Activated gamma-delta T cell treated with anti-CD3 and anti-CD28 coated beads, Interleukin-2, amount 50 U/mL, for 16 hours (primary cell): ENCODE data around the gene KCNG2.

Source experiments
- DNase-seq: peaks from one replicate; pipeline ENCODE4 v3.0.0-alpha.2; 2020; ENCODE audit warnings: low read depth

The KCNG2 gene

DNA sequence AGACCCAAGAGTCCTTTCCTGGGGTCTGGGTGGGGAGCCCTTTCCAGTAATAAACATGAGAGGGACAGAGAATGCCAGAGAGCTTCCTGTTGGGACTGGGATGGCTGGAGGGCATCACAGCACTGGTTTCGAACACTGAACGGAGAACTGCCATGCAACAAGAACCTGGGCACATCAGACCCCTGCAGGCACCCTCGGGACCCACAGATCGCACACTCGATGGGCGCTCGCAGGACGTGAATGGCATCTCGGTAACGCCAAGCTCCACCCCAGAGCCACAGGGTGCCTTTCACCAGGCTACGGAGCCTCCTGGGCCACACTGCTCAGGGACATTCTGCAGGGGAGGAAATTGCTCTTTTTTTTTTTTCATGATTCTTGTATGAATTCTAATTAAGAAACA is 128.6 kb downstream of the KCNG2 start:
- DNase-seq = no peak

DNA sequence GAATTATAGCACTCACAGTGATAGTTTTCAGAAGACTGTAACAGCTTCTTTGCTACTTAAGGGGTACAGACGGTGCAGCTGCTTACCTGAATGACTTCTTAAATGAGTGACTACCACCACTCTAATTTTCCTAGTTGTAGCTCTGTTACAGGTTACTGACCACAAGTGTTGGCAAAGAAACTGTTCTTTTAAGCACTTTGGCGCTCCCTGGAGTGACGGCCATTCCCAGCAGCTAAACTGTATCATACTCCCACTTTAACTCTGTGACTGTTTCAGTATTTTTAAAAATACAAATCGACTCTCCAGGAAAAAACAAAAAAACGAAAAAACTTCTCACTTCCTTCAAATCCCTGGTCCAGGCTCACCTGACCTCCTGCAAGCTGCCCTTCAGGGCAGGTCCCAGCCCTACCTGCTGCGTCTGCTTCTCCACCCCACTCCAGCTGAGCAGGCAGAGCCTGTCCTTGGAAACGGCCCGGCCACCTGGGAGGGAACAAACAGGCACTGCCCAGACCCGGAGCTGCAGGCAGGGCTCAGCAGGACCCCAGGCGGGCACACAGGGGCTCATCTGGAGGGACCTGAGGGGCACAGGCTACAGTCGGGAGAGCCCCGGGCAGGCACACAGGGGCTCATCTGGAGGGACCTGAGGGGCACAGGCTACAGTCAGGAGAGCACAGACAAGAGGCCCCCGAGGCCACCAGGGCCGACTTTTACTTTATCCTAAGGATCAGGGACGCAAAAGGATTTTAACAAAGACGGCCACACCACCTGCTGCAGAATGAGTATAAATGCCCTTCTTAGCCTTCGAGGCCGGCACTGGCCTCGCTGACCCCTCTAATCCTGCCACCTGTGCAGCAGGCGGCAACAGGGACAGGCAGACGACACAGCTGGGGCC is 129.2 kb downstream of the KCNG2 start:
- no peak for DNase-seq

DNA sequence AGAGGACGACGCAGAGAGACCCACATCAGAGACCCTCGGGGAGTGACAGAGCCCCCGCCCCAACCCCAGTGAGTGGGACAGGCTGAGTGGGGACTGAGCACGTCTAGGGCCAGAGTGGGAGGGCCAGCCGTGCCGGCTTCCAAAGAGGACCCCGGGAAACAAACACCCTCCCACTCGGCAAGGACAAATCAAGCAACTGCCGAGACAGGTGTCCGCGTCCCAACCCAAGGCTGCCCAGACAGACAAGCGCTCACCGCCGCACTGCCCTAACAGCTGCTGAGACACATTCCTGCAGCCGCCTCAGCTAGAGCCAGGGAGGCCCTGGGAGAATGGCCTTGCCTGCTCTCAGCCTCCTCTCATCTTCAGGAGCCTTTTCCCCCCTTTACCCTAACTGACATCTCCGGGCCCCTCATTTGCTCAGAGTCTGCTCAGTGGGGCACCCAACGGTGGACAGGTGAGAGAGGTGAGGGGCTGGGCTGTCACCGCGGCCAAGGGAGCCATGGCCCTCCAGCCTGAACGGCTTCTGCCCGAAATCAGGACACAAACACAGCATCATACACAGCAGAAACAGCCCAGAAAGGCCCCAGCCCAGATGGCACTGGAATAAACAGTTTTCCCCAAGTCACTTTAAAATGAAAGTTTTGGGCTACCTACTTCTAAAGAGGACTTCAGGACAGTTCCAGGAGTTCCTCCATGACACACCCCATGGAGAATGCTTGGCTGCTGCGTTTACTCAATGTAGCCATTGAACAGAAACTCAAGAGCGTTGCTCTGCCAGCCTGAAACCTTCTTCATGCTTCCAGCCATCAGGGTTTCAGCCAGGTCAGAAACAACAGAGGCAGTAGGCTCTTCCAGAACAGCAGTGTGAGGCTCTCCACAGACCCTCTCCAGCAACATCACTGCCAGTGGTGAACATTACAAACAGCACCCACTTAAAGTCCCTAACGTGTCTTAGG is 130.1 kb downstream of the KCNG2 start:
- no peak for DNase-seq

DNA sequence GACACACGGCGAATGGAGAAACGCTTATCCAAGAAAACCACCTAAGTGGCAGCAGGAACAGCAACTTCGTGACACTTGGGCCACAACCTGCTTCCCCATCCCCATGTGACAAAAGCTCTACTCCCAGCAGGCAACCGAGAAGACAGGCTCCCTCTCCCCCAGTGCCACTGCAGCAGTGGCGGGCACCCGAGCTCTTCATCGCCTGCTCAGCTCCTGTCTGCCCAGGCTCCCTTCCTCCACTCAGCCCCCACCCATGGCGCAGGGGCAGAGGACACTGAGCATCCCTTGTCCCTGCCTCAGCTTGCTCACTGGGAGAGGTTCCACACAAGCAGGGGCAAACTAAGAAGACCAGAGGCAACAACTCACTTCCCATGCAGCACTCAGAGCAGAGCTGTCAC is 130.8 kb downstream of the KCNG2 start:
- DNase-seq = no peak

DNA sequence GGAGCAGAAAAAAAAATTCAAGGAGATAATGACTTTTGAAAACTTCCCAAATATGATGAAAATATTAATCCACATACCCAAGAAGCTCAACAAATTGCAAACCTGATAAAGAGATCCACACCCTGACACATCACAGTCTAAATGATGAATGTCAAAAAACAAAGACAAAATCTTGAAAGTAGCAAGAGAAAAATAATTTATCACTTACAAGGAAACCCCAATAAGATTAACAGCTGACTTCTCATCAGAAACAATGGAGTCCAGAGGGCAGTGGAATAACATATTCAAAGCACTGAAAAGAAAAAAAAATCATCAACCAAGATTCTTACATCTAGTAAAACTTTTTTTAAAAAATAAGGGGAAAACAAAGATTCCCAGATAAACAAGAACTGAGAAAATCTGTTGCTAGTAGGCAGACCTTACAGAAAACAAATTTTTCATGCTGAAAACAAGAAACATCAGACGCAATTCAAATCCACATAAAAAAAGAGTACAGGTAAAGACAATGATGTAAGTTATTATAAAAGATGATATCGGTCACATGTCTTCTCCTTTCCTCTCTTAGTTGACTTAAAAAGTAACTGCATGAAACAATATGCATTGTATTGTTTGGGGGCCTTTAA is 132.4 kb downstream of the KCNG2 start:
- no peak for DNase-seq

DNA sequence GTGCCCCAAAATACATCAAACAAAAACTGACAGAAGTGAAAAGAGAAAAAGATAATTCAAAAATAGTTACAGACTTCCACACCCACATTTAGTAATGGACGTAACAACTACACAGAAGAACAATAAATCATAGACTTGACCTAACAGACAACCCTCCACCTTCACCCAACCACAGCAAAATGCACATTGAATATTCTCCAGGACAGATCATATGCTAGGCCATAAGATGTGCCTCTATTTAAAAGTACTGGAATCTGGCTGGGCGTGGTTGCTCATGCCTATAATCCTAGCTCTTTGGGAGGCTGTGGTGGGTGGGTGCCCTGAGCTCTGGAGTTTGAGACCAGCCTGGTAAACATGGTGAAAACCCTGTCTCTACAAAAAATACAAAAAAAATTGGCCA is 133.7 kb downstream of the KCNG2 start:
- no peak for DNase-seq

DNA sequence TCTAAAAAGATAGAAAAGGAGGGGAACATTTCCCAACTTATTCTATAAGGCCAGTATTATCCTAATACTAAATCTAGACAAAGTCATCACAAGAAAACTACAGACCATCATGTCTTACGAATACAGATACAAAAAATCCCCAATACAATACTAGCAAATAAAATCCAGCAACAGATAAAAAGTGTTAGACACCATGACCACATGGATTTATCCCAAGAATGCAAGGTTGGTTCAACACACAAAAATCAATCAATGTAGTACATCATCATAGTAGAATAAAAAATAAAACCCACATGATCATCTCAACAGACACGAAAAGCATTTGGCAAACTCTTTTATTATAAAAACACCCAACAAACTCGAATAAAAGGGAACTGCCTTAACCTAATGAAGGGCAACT is 135.2 kb downstream of the KCNG2 start:
- DNase-seq = no peak

DNA sequence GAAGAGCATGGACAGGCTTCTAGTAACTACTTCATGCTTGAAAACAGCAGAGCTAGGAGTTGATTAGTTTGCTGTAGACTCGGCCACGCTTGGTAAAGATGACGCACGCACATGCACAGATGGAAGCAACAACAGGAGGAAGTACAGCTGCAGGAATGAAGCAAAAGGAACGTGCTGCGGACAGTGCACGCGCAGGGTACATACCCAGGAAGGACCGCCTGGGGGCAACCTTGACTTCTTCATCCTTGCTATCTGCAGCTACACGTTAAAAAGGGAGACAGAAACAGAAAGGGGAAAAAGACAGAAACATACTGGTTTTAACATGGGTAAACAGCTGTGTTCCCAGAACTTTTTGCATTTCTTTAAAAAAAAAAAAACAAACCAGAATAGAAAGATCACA is 136.0 kb downstream of the KCNG2 start:
- DNase-seq = no peak

DNA sequence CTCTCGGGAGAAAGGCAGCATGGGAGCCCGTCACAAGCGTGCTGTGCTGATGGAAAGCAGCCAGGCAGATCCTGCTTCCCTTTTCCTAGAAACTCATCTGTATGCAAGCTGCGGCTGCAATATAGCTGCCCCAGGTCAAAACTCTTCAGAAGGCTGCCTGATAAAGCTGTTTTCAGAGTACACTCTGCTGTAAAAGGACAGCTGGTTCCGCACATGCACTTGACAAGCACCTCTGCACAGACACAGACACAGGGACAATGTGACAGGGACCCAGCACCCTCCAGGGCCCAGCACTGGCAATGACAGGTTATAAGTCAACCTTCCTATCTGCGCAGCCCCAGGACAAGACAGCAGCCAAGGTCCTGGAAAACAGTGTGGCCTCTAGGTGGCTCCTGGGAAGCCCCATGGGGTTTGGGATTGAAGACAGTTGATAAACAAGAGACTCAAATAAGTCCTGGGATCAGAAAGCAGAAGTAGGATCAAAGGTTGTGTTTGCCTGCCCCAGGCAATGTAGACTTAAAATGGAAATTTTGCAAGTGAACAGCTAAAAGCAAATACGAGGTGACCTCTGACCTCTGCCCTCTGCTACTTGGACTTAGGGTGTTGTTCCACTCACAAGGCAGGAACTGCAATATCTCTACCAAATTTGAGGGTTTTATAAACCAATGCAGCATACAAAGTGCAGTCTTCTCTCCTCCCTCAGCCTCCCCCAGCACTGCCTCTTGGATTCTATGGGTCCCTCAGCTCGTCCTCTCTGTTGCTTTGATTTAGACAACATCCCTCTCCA is 136.8 kb downstream of the KCNG2 start:
- no peak for DNase-seq

DNA sequence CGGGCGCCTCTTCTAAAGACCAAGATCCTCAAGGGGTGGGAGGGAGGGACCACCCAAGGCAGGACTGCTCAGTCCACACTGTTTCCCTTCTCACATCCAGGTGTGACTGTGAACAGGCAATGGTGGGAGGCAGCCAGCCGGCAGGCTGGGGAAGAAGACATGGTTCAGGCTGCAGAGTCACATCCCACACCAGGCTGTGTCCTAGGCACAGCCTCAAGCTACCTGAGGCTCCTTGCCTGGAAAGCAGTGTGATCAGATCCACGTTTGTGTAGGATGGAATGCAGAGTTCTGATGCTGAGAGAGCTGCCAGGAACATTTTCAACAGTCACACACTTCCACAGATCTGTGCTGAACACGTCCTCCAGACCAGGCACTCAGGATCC is 137.4 kb downstream of the KCNG2 start:
- no peak for DNase-seq

DNA sequence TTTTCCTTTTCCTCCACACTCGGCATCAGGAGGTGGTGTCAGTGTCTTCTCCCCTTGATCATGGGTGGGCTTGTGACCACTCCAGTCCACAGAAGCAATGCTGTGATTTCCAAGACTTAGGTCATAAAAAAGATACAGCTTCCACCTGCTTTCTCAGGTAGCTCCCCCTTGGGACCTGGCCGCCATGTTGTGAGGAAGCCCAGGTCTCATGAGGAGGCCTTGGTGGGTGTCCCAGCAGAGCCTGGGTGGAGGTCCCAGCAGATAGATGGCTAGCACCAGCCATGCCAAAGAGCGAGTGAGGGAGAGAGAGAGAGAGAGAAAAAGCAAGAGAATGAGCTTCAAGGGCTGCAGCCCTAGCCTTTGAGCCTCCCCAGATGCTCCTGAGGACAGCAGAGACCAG is 137.8 kb downstream of the KCNG2 start:
- no peak for DNase-seq

DNA sequence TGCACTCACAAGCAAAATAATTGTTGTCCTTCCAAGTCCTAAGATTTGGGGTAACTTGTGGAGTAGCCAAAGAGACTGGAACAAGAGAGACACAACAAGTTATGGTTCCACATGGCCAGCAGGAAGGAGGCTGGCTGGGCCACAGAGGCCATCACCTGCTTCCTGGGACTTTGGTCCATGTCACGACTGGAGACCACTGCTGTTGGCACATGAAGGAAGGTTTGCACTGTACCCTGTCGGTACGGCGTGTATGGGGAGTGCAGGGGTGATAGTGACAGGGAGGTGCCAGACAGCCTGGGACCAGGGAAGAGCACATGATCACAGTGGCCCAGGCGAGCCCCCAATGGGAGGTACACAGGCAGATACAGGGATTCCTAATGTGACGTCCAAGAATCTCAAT is 138.2 kb downstream of the KCNG2 start:
- DNase-seq = no peak

DNA sequence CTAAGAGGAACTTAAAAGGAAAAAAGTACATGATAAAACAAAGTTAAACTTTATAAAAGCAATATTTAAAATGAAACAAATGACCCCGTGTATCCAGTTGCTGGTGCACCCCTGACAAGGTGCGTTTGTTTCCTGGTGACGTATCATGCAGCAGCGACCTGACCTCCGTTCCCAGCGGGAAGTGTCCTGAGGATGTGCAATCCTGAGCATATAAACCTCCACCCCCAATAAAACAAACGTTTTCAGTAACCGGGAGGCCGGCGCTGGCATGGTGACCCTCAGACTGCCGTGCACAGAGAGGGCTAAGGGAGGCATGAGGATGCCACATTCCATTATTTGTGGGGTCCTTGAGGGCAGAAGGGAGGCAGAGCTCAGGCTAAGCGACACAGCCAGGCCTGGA is 138.9 kb downstream of the KCNG2 start:
- no peak for DNase-seq

DNA sequence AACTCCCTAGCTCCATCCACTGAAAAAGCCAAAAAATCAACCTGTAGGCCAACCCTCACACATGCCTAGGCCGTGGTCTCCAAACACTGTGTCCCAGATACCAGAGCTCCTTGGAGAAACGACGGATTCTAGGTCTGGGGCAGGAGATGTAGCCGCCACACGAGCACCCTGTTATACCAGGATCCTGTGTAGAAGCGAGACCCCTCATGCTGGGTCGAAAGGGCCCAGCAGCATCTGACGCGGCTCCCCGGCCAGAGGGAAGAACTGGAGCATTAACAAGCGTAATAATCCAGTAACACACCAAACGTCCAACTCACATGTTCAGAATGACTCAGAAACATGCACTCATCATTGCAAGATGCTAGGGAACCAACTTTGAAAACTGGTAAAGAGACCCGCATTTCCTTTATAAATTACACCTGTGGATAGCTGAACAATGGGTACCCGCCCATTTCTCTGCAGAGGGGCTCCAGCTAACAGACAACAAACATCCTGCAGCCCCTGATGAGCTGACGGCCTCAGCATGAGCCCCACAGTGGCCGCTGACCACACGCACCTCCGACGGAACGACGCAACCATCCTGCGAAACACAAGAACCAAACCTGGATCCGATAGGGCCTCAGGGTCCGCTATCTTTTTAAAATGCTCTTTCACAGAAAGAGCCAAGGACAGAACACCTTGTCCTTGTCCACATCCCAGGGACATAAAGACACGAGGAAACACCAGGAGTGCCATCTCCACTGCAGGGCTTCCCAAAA is 139.5 kb downstream of the KCNG2 start:
- no peak for DNase-seq

DNA sequence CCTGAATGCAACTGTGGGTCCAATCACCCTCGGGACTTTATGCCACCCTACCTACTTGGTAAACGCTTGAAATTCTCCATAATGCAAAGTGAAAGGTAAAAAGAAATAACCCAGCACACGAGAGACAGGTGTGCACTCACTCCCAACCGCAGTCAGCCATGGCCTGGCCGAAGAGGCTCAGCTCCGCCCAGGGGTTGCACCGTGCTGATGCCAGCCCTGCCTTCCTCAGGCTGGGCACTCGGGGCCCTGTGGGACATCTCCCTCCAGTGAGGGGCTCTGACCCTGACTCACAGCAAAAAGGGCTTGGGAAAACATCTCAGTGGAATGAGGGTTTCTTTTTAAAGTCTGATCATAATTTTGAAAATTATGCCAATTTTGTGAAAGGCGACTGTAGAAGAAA is 140.5 kb downstream of the KCNG2 start:
- no peak for DNase-seq

DNA sequence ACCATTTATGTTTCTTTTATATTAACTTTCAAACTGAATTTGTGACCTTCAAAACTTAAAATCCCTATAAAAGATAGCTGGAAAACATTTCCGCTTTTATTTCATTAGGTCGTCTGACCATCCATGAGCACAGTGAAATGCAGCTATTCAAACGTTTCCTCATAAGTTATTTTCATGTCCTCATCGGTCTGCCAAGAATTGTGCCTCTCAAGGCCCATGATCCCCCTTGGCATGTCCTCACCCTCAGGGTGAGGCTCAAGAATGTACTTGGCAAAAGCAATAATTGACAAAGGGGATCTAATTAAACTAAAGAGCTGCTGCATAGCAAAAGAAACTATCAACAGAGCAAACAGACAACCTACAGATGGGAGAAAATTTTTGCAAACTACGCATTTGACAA is 141.4 kb downstream of the KCNG2 start:
- no peak for DNase-seq

DNA sequence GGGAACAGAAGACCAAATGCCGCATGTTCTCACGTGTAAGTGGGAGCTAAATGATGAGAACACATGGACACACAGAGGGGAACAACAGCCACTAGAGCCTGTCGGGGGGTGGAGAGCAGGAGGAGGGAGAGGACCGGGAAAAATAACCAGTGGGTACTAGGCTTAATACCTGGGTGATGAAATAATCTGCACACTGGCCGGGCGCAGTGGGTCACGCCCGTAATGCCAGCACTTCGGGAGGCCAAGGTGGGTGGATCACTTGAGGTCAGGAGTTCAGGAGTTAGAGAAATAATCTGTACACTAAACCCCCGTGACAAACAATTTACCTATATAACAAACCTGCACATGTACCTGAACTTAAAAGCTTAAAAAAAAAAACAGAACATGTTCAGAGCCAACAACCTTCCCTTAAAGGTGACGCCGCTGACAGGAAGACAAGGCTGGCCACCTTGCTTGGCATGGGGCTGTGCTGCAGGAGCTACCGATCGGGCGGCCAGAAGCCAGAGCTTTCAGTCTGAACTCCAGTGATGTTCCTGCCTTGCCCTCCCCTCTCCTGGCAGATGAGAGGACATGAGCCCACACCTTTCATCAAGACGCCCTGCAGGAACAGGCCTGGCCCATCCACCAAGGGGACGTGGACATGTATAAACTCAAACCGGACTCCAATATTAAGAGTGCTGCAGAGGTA is 142.5 kb downstream of the KCNG2 start:
- DNase-seq = no peak

DNA sequence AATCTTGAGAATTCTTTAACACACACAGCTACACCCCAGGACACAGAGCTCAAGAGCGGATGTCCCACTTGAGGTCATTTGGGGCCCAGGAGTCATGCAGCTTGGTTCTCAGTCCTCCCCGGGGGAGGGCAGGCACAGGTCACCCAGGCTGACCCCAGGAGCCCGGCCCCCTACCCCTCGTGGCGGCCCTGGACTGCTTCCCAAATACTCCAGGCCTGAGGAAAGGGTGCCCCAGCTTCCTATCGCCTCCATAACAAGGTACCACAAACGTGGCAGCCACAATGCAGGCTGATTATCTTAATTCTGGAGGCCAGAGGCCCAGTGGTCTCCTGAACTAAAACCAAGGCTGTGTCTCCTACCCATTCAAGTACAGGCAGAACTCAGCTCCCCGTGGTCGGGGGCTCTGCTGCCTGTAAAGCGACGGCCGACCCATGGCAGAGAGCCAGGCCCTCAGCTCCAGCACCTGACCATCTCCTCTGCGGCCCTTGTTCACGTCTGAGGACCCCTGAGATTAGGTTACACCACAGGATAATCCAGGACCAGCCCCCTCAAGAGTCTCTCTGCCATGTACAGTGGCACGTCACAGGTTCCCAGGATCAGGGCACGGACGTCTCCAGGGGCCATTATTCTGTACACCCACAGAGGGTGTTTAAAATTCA is 143.2 kb downstream of the KCNG2 start:
- DNase-seq = no peak

DNA sequence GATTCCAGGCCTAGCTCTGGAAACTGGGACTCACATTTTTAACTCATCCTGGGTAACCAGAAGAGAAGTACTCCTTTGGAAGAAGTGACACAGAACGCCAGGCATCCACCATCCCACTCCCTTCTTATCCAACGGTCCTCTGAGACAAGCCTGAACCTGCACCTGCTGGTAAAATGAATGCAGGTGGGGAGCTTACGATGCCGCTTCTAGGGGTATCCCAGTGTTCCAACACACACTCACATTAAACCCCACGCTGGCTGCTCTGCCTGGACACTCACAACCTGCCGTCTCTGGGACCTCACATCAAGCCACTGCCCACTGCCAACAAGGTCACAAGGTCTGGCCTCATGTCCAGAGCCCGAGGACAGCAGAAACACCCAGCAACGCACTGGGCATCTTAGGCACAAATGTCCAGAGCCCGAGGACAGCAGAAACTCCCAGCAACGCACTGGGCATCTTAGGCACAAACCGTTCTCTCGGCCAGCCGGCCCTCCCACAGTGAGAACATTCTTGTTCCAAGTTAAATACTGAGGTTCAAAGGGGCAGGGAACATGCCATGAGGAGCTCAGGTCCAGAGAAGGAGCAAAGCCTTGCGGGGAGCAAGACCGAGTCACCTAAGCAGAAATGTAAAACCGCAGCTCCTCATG is 143.9 kb downstream of the KCNG2 start:
- DNase-seq = no peak
